GM21737 (cell line): ENCODE results near the gene CR1L.
"Not testable (repeated sequence)": the region's sequence is repeated elsewhere in the genome, so short reads cannot be mapped to it uniquely, and the experiment has no call there.

Experiments
- ATAC-seq: cut with Tn5 transposase; IDR thresholded peaks from one replicate; pipeline ENCODE4 v1.9.1; 2021; ENCODE audit warnings: mild to moderate bottlenecking, moderate library complexity; ENCODE audit not compliant: unreplicated experiment

The CR1L gene

DNA sequence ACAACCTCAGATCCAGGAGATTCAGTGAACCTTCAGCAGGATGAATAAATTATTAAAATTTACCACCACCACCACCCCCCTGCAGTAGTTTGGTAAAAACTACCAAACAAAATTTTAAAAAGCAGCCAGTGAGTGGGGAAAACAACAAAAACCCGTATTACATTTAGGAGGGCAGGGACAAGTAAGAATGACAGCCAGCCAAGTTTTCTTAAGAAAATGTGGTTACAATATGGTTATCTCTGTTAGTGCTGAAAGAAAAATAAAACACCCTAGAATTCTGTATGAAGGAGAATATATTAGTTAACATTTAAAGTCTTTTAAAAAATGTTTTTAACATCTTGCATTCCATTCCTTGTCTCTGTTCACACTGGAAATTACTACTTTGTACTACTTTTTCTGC, 121.6 kb downstream of the CR1L start:
- no peak for ATAC-seq

GRCh38 chr1:207770514-207770913, 125.6 kb downstream of the CR1L start:
- ATAC-seq = not testable (repeated sequence)
